Suppressor macrophage treated with lipopolysaccharide for 4 hours (primary cell): Measurements from ENCODE around the gene IL17RB.
A peak's percentile ranks its signal among the peaks of the same experiment; 100 is the strongest.

Experiments
- DNase-seq: peaks from one replicate; pipeline ENCODE4 v3.0.0-alpha.2; 2020

Gene IL17RB

GRCh38 chr3:53812434-53812833 lies 33.9 kb upstream of the IL17RB start:
- no peak for DNase-seq

GRCh38 chr3:53813229-53813628 lies 33.1 kb upstream of the IL17RB start:
- no peak for DNase-seq

GRCh38 chr3:53813876-53814275 lies 32.5 kb upstream of the IL17RB start:
- no peak for DNase-seq

- no peak for DNase-seq
These were observed 31.3 kb upstream of the IL17RB start for GRCh38 chr3:53815067-53815466.

GRCh38 chr3:53815651-53816050 lies 30.7 kb upstream of the IL17RB start:
- no peak for DNase-seq

GRCh38 chr3:53816425-53816824 lies 29.9 kb upstream of the IL17RB start:
- DNase-seq: no peak

GRCh38 chr3:53817211-53817610 lies 29.2 kb upstream of the IL17RB start:
- no peak for DNase-seq

GRCh38 chr3:53817809-53818208 lies 28.6 kb upstream of the IL17RB start:
- DNase-seq: no peak

- DNase-seq: no peak
These were observed 27.9 kb upstream of the IL17RB start for GRCh38 chr3:53818221-53819162.

GRCh38 chr3:53819163-53819868 lies 27.1 kb upstream of the IL17RB start:
- DNase-seq: no peak

GRCh38 chr3:53820084-53820483 lies 26.3 kb upstream of the IL17RB start:
- no peak for DNase-seq

- DNase-seq: no peak
These were observed 25.4 kb upstream of the IL17RB start for GRCh38 chr3:53820756-53821580.

- no peak for DNase-seq
These were observed 24.7 kb upstream of the IL17RB start for GRCh38 chr3:53821631-53822121.

- DNase-seq: no peak
These were observed 24.0 kb upstream of the IL17RB start for GRCh38 chr3:53822331-53822741.

GRCh38 chr3:53823026-53823955 lies 23.1 kb upstream of the IL17RB start:
- no peak for DNase-seq

GRCh38 chr3:53823956-53824657 lies 22.3 kb upstream of the IL17RB start:
- no peak for DNase-seq

- DNase-seq: no peak
These were observed 21.6 kb upstream of the IL17RB start for GRCh38 chr3:53824795-53825194.

- no peak for DNase-seq
These were observed 20.3 kb upstream of the IL17RB start for GRCh38 chr3:53826048-53826447.

- peak; percentile 38 for DNase-seq
These were observed 17.8 kb upstream of the IL17RB start for GRCh38 chr3:53828581-53828980.

GRCh38 chr3:53829605-53830004 lies 16.8 kb upstream of the IL17RB start:
- no peak for DNase-seq

GRCh38 chr3:53830944-53831343 lies 15.4 kb upstream of the IL17RB start:
- no peak for DNase-seq
